Measurements from ENCODE around the gene SLC35E3.
A peak's percentile ranks its signal among the peaks of the same experiment; 100 is the strongest.
"Not testable (repeated sequence)": the region's sequence is repeated elsewhere in the genome, so short reads cannot be mapped to it uniquely, and the experiment has no call there.

Gene SLC35E3

DNA sequence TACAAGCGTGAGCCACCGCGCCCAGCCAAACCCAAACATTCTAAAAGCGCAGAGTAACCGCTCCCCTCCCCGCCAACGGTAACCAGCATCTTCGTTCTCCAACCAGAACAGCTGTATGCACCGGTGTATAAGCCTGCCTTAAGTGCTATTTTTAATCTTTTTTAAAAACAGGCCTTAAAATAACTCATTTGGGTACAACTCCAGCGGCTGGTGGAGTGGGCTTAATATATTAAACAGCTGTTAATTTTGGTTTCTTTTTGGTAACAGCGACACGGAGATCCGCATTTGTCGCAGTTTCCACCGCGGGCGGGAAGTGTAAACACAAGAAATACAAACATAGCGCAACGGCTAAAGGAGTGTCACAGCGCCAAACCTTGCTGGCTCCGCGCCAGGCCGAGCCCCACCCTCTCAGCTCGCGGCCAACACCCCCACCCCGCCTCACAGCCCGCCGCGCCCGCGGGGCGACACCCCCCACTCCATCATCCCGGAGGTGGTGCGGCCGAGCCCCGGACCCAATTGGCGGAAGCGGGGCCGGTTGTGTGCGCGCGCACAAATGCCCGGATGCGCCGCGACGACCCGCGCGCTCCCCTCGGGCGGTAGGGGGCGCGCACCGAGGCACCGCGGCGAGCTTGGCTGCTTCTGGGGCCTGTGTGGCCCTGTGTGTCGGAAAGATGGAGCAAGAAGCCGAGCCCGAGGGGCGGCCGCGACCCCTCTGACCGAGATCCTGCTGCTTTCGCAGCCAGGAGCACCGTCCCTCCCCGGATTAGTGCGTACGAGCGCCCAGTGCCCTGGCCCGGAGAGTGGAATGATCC, 61.8 kb downstream of the SLC35E3 start, which contains the start of gene MDM2:
Gene MDM2, plus strand, starts transcription at position 602 of the 812 bp plus-strand sequence. CDS start 301 bp downstream, outside the sequence.
- Histone ChIP-seq H3K9me3 (ENCODE audit: control insufficient read depth, low read length) (no peaks in the 10 kb centered on the region), H3K27ac (peak within 1 kb of the TSS; percentile 89), H2AFZ (peak within 1 kb of the TSS; percentile 95), H3K9ac (peak within 1 kb of the TSS; percentile 95), H3K4me2 (ENCODE audit: low read length) (peak within 1 kb of the TSS; percentile 94), H3K36me3 (ENCODE audit: control insufficient read depth, insufficient read depth, low read length) (no peaks in the 10 kb centered on the region), H3K27me3 (ENCODE audit: control insufficient read depth, insufficient read depth, low read length) (no peaks in the 10 kb centered on the region), H3K4me3 (ENCODE audit: low read depth, low read length) (peak within 1 kb of the TSS; percentile 79), H3K4me1 (no peaks in the 10 kb centered on the region), H3K79me2 (no peaks in the 10 kb centered on the region)
- TF ChIP-seq, protein P1, sequence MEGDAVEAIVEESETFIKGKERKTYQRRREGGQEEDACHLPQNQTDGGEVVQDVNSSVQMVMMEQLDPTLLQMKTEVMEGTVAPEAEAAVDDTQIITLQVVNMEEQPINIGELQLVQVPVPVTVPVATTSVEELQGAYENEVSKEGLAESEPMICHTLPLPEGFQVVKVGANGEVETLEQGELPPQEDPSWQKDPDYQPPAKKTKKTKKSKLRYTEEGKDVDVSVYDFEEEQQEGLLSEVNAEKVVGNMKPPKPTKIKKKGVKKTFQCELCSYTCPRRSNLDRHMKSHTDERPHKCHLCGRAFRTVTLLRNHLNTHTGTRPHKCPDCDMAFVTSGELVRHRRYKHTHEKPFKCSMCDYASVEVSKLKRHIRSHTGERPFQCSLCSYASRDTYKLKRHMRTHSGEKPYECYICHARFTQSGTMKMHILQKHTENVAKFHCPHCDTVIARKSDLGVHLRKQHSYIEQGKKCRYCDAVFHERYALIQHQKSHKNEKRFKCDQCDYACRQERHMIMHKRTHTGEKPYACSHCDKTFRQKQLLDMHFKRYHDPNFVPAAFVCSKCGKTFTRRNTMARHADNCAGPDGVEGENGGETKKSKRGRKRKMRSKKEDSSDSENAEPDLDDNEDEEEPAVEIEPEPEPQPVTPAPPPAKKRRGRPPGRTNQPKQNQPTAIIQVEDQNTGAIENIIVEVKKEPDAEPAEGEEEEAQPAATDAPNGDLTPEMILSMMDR (IDR thresholded peaks at IDR 0.05) = peak; percentile 91

DNA sequence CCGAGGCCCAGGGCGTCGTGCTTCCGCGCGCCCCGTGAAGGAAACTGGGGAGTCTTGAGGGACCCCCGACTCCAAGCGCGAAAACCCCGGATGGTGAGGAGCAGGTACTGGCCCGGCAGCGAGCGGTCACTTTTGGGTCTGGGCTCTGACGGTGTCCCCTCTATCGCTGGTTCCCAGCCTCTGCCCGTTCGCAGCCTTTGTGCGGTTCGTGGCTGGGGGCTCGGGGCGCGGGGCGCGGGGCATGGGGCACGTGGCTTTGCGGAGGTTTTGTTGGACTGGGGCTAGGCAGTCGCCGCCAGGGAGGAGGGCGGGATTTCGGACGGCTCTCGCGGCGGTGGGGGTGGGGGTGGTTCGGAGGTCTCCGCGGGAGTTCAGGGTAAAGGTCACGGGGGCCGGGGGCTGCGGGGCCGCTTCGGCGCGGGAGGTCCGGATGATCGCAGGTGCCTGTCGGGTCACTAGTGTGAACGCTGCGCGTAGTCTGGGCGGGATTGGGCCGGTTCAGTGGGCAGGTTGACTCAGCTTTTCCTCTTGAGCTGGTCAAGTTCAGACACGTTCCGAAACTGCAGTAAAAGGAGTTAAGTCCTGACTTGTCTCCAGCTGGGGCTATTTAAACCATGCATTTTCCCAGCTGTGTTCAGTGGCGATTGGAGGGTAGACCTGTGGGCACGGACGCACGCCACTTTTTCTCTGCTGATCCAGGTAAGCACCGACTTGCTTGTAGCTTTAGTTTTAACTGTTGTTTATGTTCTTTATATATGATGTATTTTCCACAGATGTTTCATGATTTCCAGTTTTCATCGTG, 62.6 kb downstream of the SLC35E3 start:
- H3K4me2 ChIP-seq (ENCODE audit: low read length) = peak overlapping the region; percentile 94
- H3K36me3 ChIP-seq (ENCODE audit: control insufficient read depth, insufficient read depth, low read length) = no peaks in the 10 kb centered on the region
- H3K4me3 ChIP-seq (ENCODE audit: low read depth, low read length) = peak overlapping the region; percentile 79
- TF ChIP-seq, protein P1 (IDR thresholded peaks at IDR 0.05) = no peak
- peak overlapping the region; percentile 89 for H3K27ac ChIP-seq
- no peaks in the 10 kb centered on the region for H3K27me3 ChIP-seq (ENCODE audit: control insufficient read depth, insufficient read depth, low read length)
- H3K79me2 ChIP-seq = no peaks in the 10 kb centered on the region
- H3K9ac ChIP-seq = peak overlapping the region; percentile 95
- no peaks in the 10 kb centered on the region for H3K4me1 ChIP-seq
- H2AFZ ChIP-seq = peak overlapping the region; percentile 95
- no peaks in the 10 kb centered on the region for H3K9me3 ChIP-seq (ENCODE audit: control insufficient read depth, low read length)

DNA sequence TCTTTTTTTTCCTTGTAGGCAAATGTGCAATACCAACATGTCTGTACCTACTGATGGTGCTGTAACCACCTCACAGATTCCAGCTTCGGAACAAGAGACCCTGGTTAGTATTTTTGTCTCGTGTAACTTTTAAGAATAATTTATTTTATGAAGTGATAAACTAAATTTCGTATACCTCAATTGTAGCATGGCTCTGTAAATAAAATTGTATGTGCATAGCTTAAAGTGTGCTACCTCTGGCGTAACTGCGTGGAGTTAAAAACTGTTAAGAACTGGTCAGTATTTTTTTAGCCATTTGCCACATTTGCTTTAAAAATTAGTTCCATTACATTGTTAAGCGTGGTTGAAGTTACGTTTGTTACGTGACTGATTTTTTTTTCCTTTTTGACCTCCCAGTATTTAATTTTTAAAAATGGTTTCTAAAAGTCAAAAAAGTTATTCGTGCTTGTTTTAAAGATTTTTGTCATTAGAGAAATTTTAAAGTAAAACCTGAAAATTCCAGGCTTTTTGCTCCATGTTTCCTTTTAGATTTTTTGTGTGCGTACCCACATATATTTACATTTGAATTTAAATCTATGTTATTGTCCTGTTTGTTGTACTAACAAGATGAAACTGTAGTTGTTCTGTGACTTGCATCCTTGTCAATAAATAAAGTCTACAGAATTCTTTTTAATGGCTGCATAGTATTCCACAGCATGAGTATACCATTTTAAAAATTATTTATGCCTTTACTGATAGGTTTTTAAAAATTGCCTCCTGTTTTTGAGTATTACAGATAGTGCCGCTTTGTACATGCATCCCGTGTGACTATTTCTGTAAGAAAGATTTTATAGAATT, 63.4 kb downstream of the SLC35E3 start:
- no peak overlapping the region for H2AFZ ChIP-seq
- H3K27me3 ChIP-seq (ENCODE audit: control insufficient read depth, insufficient read depth, low read length) = no peaks in the 10 kb centered on the region
- H3K4me1 ChIP-seq = no peaks in the 10 kb centered on the region
- H3K4me2 ChIP-seq (ENCODE audit: low read length) = peak overlapping the region; percentile 94
- H3K9me3 ChIP-seq (ENCODE audit: control insufficient read depth, low read length) = no peaks in the 10 kb centered on the region
- H3K36me3 ChIP-seq (ENCODE audit: control insufficient read depth, insufficient read depth, low read length) = no peaks in the 10 kb centered on the region
- peak overlapping the region; percentile 89 for H3K27ac ChIP-seq
- no peak overlapping the region for H3K9ac ChIP-seq
- no peaks in the 10 kb centered on the region for H3K79me2 ChIP-seq
- TF ChIP-seq, protein P1 (IDR thresholded peaks at IDR 0.05) = no peak
- peak overlapping the region; percentile 79 for H3K4me3 ChIP-seq (ENCODE audit: low read depth, low read length)

DNA sequence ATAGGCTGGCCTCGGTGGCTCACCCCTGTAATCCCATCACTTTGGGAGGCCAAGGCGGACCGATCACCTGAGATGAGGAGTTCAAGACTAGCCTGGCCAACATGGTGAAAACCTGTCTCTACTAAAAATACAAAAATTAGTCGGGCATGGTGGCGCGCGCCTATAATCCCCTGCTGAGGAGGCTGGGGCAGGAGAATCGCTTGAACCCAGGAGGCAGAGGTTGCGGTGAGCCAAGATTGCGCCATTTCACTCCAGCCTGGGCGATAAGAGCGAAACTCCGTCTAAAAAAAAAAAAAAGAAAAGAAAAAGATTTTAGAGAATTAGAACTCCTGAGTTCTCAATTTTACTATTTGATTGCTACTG, 64.0 kb downstream of the SLC35E3 start:
- not testable (repeated sequence) for H3K36me3 ChIP-seq (ENCODE audit: control insufficient read depth, insufficient read depth, low read length); H3K79me2 ChIP-seq; H3K27me3 ChIP-seq (ENCODE audit: control insufficient read depth, insufficient read depth, low read length); H3K4me1 ChIP-seq; H3K9ac ChIP-seq; H3K27ac ChIP-seq; H3K4me2 ChIP-seq (ENCODE audit: low read length); H3K9me3 ChIP-seq (ENCODE audit: control insufficient read depth, low read length); H2AFZ ChIP-seq; H3K4me3 ChIP-seq (ENCODE audit: low read depth, low read length)

DNA sequence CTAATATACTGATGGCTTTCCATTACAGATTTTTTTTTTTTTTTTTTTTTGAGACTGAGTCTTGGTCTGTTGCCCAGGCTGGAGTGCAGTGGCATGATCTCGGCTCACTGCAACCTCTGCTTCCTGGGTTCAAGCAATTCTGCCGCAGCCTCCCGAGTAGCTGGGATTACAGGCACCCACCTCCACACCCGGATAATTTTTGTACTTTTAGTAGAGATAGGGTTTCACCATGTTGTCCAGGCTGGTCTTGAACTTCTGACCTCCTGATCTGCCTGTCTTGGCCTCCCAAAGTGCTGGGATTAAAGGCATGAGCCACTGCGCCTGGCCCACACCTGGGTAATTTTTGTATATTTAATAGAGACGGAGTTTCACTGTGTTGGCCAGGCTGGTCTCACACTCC, 65.6 kb downstream of the SLC35E3 start:
- not testable (repeated sequence) for H3K79me2 ChIP-seq; H3K4me3 ChIP-seq (ENCODE audit: low read depth, low read length); H3K27me3 ChIP-seq (ENCODE audit: control insufficient read depth, insufficient read depth, low read length); H3K4me2 ChIP-seq (ENCODE audit: low read length); H3K9ac ChIP-seq; H3K4me1 ChIP-seq; H2AFZ ChIP-seq; H3K27ac ChIP-seq; H3K9me3 ChIP-seq (ENCODE audit: control insufficient read depth, low read length); H3K36me3 ChIP-seq (ENCODE audit: control insufficient read depth, insufficient read depth, low read length)
